ENCODE measurements around the gene CDH22.

CDH22 gene

GRCh38 chr20:46275091-46275490 lies 33.2 kb downstream of the CDH22 start:
- no peak overlapping the region for H3K27ac ChIP-seq
- no peak for DNase-seq (ENCODE audit: low spot score)
- no peak overlapping the region for H3K4me3 ChIP-seq
- TF ChIP-seq CTCF (IDR thresholded peaks at IDR 0.05), result no peak

GRCh38 chr20:46273717-46274116 lies 34.6 kb downstream of the CDH22 start:
- Histone ChIP-seq H3K27ac (no peak overlapping the region), H3K4me3 (no peak overlapping the region)
- no peak for DNase-seq (ENCODE audit: low spot score)
- TF ChIP-seq CTCF (IDR thresholded peaks at IDR 0.05), result no peak

GRCh38 chr20:46272389-46273047 lies 35.8 kb downstream of the CDH22 start:
- DNase-seq (ENCODE audit: low spot score), result no peak
- Histone ChIP-seq H3K27ac (no peak overlapping the region), H3K4me3 (no peak overlapping the region)
- no peak for TF ChIP-seq CTCF (IDR thresholded peaks at IDR 0.05)

GRCh38 chr20:46270977-46271744 lies 37.1 kb downstream of the CDH22 start:
- TF ChIP-seq CTCF (IDR thresholded peaks at IDR 0.05), result no peak
- H3K4me3 ChIP-seq, result no peak overlapping the region
- no peak overlapping the region for H3K27ac ChIP-seq
- no peak for DNase-seq (ENCODE audit: low spot score)

- no peak for TF ChIP-seq CTCF (IDR thresholded peaks at IDR 0.05)
- Histone ChIP-seq H3K4me3 (no peak overlapping the region), H3K27ac (no peak overlapping the region)
- no peak for DNase-seq (ENCODE audit: low spot score)
Measured at GRCh38 chr20:46269372-46269771, 38.9 kb downstream of the CDH22 start.

- no peak overlapping the region for H3K4me3 ChIP-seq
- H3K27ac ChIP-seq, result no peak overlapping the region
- no peak for TF ChIP-seq CTCF (IDR thresholded peaks at IDR 0.05)
- DNase-seq (ENCODE audit: low spot score), result no peak
Measured at GRCh38 chr20:46268662-46269061, 39.6 kb downstream of the CDH22 start.

GRCh38 chr20:46268131-46268614 lies 40.1 kb downstream of the CDH22 start:
- TF ChIP-seq CTCF (IDR thresholded peaks at IDR 0.05), result no peak
- no peak for DNase-seq (ENCODE audit: low spot score)
- H3K27ac ChIP-seq, result no peak overlapping the region
- H3K4me3 ChIP-seq, result no peak overlapping the region
